ENCODE measurements around the gene LINS1. TPM values are rescaled to one million over a fixed set of nuclear protein-coding genes. Genes with fewer than 3 reads are reported as not detected.

LINS1 gene
- total and polyA plus RNA-seq, 2 of the 8 experiments (the other 6 are each of a cell fraction or from before 2014, with no cell fraction given): 4.2 to 8.1 TPM

GRCh38 chr15:100596792-100597191, 5.2 kb downstream of the LINS1 start:
- H3K79me1 ChIP-seq (ENCODE audit: low read depth, low read length): peaks cover 2% of the 10 kb centered on the region; the same call in 1 of the 2 replicates
- no peak overlapping the region for H3K23ac ChIP-seq (ENCODE audit: insufficient read length)
- H3K4me3 ChIP-seq (ENCODE audit: extremely low read depth in 1 of 4, insufficient read depth in 2 of 4, low read depth in 3 of 4, low read length in 4 of 4): no peak overlapping the region
- FAIRE-seq: no peak
- CTCF ChIA-PET (ENCODE audit: partially characterized antibody): interaction anchor here (0.6 kb wide), 1 partner anchor 336 kb away, joined by 3 read pairs; no protein-coding TSS in a partner anchor
- POLR2A ChIA-PET (ENCODE audit: partially characterized antibody): no interaction called here
- no peaks in the 10 kb centered on the region for H4K20me1 ChIP-seq (replicated peaks in 1 of 2; ENCODE audit: control insufficient read depth in 1 of 2, insufficient read depth in 2 of 2, low read length in 2 of 2)
- H4K8ac ChIP-seq (ENCODE audit: extremely low read depth, insufficient read depth, low read length): no peak overlapping the region
- H3K14ac ChIP-seq (ENCODE audit: insufficient read length): no peak overlapping the region
- no peak overlapping the region for H2AFZ ChIP-seq (ENCODE audit: low read length)
- no peak overlapping the region for H2BK5ac ChIP-seq (ENCODE audit: low read depth, low read length)
- 80% methylated on average over 7 of the region's 7 CpGs; no CpG with 5 or more reads in 1 of the 2 experiments for WGBS, 2 experiments (ENCODE audit: extremely low coverage in 1 of 2, insufficient coverage in 1 of 2, insufficient read length in 1 of 2, insufficient replicate concordance in 2 of 2, low coverage in 1 of 2, low lambda C conversion rate in 2 of 2, missing lambda C conversion rate in 1 of 2)
- no peak for DNase-seq (ENCODE audit: low read depth in 1 of 2, low spot score in 2 of 2)
- H3K36me3 ChIP-seq (ENCODE audit: control insufficient read depth in 2 of 4, insufficient read depth in 4 of 4, low read length in 3 of 4): no peaks in the 10 kb centered on the region
- H3K4ac ChIP-seq (replicated peaks; ENCODE audit: insufficient read length, low read depth, low read length): no peak overlapping the region
- H3K9me3 ChIP-seq (ENCODE audit: insufficient read depth in 2 of 2, low read depth in 1 of 2, low read length in 1 of 2): peaks cover 0 to 5% of the 10 kb centered on the region in 2 experiments; a peak in 2 of 4 replicates
- peaks cover 0 to 25% of the 10 kb centered on the region in 2 experiments for H3K79me2 ChIP-seq (ENCODE audit: control insufficient read depth in 1 of 2, insufficient read depth in 2 of 2, low read length in 2 of 2)
- H3K23me2 ChIP-seq (ENCODE audit: low read depth, low read length): 0 out of 2 replicates have a peak, but pooled peaks cover 3% of the 10 kb centered on the region
- H3K27me3 ChIP-seq (replicated peaks in 1 of 4; ENCODE audit: control insufficient read depth in 3 of 4, extremely low read depth in 1 of 4, insufficient read depth in 3 of 4, low read length in 3 of 4): no peaks in the 10 kb centered on the region
- no peak overlapping the region for H3K56ac ChIP-seq (replicated peaks; ENCODE audit: insufficient read length, low read depth, low read length)
- H2AK5ac ChIP-seq (ENCODE audit: low read depth, low read length): no peak overlapping the region
- no peak overlapping the region for H2BK120ac ChIP-seq (replicated peaks; ENCODE audit: low read depth, low read length)
- H3K27ac ChIP-seq (ENCODE audit: low read depth, low read length): no peak overlapping the region
- H3K9ac ChIP-seq (replicated peaks in 1 of 4; ENCODE audit: extremely low read depth in 1 of 4, low read depth in 3 of 4, low read length in 3 of 4): no peak overlapping the region
- no peak overlapping the region for H2BK20ac ChIP-seq (ENCODE audit: low read length)
- H2BK15ac ChIP-seq (ENCODE audit: low read length): no peak overlapping the region
- H2BK12ac ChIP-seq (ENCODE audit: low read depth, low read length): no peak overlapping the region
- no peak overlapping the region for H4K91ac ChIP-seq (replicated peaks; ENCODE audit: insufficient read length, low read length)
- H3K18ac ChIP-seq (ENCODE audit: extremely low read depth, low read length): no peak overlapping the region
- H3K4me1 ChIP-seq (replicated peaks in 1 of 4; ENCODE audit: control insufficient read depth in 3 of 4, insufficient read depth in 4 of 4, low read length in 3 of 4): peaks cover 0 to 8% (median 4%) of the 10 kb centered on the region in 4 experiments; a peak in 3 of 7 replicates
- no peak overlapping the region for H4K5ac ChIP-seq (ENCODE audit: insufficient read length, low read depth, low read length)
- no peak overlapping the region for H3K4me2 ChIP-seq (ENCODE audit: insufficient read depth in 1 of 2, low read depth in 2 of 2, low read length in 2 of 2)
- TF ChIP-seq EP300 (IDR thresholded peaks at IDR 0.05; ENCODE audit: borderline replicate concordance in 1 of 2, low read depth in 2 of 2, low read length in 2 of 2) (no peak), SP4 (IDR thresholded peaks at IDR 0.05; ENCODE audit: low read length) (no peak), SIN3A (conservative IDR thresholded peaks at IDR 0.05 in 1 of 2, IDR thresholded peaks at IDR 0.05 in 1 of 2; ENCODE audit: low read depth in 1 of 2, low read length in 2 of 2) (no peak), SIX5 (IDR thresholded peaks at IDR 0.05; ENCODE audit: low read depth, low read length) (no peak), ZNF274 (IDR thresholded peaks at IDR 0.05; ENCODE audit: borderline replicate concordance, extremely low read depth, low read length) (no peak), TEAD4 (IDR thresholded peaks at IDR 0.05; ENCODE audit: low read depth, low read length) (no peak), TAF7 (optimal IDR thresholded peaks at IDR 0.05; ENCODE audit: borderline replicate concordance, low read depth, low read length) (no peak), POU5F1 (IDR thresholded peaks at IDR 0.05; ENCODE audit: low read depth, low read length) (no peak), CBX8 (IDR thresholded peaks at IDR 0.05; ENCODE audit: borderline replicate concordance, low read depth, low read length) (no peak), GTF2F1 (IDR thresholded peaks at IDR 0.05; ENCODE audit: borderline replicate concordance, low read depth, low read length) (no peak), RBBP5 (IDR thresholded peaks at IDR 0.05; ENCODE audit: borderline replicate concordance, low read depth, low read length) (no peak), RFX5 (IDR thresholded peaks at IDR 0.05; ENCODE audit: borderline replicate concordance, low read depth, low read length) (no peak), SAP30 (IDR thresholded peaks at IDR 0.05; ENCODE audit: insufficient read depth, insufficient replicate concordance, low read length) (no peak), YY1 (IDR thresholded peaks at IDR 0.05; ENCODE audit: low read depth, low read length) (no peak)

Measured in H1 (cell line).